ENCODE data around the gene MYO1D. TPM values are rescaled to one million over a fixed set of nuclear protein-coding genes. Genes with fewer than 3 reads are reported as not detected.
"Not testable (repeated sequence)": the region's sequence is repeated elsewhere in the genome, so short reads cannot be mapped to it uniquely, and the experiment has no call there.

Gene MYO1D
- total and polyA plus RNA-seq, 12 donors, result 13.6 to 103 (median 59.8) TPM

DNA sequence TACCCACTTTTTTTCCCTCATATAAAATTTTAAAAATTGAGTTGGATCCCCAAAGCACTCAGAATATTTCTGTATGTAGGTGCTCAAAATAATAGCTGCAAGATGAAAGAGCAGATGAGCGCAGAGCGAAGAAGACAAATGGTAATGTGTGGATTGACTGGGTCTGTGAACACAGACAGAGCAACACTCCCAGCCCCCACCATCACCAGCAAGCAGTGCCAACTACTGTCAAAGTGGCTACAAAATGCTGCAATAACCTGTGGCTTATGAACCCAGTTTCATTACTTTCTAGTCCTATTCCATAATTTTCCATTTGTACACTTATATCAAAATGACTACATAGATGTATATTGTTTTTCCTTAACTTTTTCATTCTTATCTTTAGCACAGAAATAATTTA is 137.2 kb downstream of the MYO1D start:
- intact Hi-C loops (cut with DNase I), result loop anchor here (10.0 kb wide), 2 partner anchors 75 to 255 kb away; partner anchors contain the start of gene CDK5R1 (in 1 of the 2)
- TF ChIP-seq POLR2A (IDR thresholded peaks at IDR 0.05) (no peak), CTCF (IDR thresholded peaks at IDR 0.05) (no peak)

DNA sequence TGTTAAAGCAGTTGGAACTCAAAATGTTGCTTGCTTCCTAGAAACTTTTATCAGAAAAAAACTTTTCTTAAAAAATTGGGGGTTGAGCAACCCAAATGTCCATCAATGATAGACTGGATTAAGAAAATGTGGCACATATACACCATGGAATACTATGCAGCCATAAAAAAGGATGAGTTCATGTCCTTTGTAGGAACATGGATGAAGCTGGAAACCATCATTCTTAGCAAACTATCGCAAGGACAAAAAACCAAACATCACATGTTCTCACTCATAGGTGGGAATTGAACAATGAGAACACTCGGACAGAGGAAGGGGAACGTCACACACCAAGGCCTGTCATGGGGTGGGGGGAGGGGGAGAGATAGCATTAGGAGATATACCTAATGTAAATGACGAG is 137.8 kb downstream of the MYO1D start:
- H3K36me3 ChIP-seq (replicated peaks in 1 of 2); H3K9me3 ChIP-seq (replicated peaks in 1 of 3); H3K27me3 ChIP-seq; H3K27ac ChIP-seq; H3K4me3 ChIP-seq; DNase-seq; intact Hi-C loops (cut with DNase I): not testable (repeated sequence)
- WGBS, 4 donors, result 71 to 97% (median 83%) methylated on average over 4 of the region's 4 CpGs
- peaks cover 0 to 11% of the 10 kb centered on the region in 2 donors for H3K4me1 ChIP-seq (replicated peaks in 1 of 2)

More for the DNA sequence above, 137.2 kb downstream of the MYO1D start:
- peaks cover 0 to 11% of the 10 kb centered on the region in 2 donors for H3K4me1 ChIP-seq (replicated peaks in 1 of 2)
- no peak overlapping the region for H3K4me3 ChIP-seq
- H3K36me3 ChIP-seq (replicated peaks in 1 of 2), result no peaks in the 10 kb centered on the region
- 96 to 99% (median 98%) methylated on average over 2 of the region's 2 CpGs for WGBS, 4 donors
- no peaks in the 10 kb centered on the region for H3K9me3 ChIP-seq (replicated peaks in 1 of 3)
- no peak overlapping the region for H3K27ac ChIP-seq
- H3K27me3 ChIP-seq, result no peaks in the 10 kb centered on the region
- DNase-seq, result no peak

DNA sequence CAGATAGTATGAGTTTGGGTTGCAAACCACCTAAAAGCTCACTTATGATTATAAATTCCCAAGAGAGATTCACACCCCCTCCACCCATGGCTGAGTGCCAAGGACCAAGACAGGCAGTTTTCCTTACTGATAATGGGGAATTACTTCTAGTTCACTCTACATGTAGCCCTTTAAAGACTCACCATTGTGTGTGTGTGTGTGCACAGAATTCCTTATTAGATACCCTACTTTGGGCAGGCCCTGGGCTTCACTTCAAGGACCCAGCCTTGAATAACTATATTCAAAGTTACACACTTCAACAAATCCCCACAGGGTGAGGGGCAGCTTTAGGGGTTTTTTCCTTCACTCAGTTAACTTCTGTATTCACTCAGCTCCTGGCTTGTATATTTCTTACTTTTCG is 143.5 kb downstream of the MYO1D start:
- H3K27ac ChIP-seq, result no peak overlapping the region
- intact Hi-C loops (cut with DNase I), result no loop called here
- WGBS, 4 donors, result 95 to 98% (median 96%) methylated on average over 1 of the region's 1 CpG
- no peaks in the 10 kb centered on the region for H3K4me1 ChIP-seq (replicated peaks in 1 of 2)
- TF ChIP-seq POLR2A (IDR thresholded peaks at IDR 0.05), result no peak
- H3K4me3 ChIP-seq, result no peak overlapping the region
- no peak for DNase-seq
- no peaks in the 10 kb centered on the region for H3K9me3 ChIP-seq (replicated peaks in 1 of 3)
- no peaks in the 10 kb centered on the region for H3K36me3 ChIP-seq (replicated peaks in 1 of 2)
- no peaks in the 10 kb centered on the region for H3K27me3 ChIP-seq

GRCh38 chr17:32732900-32733299 is 144.0 kb downstream of the MYO1D start:
- no peak overlapping the region for H3K27ac ChIP-seq
- no peaks in the 10 kb centered on the region for H3K36me3 ChIP-seq (replicated peaks in 1 of 2)
- H3K9me3 ChIP-seq (replicated peaks in 1 of 3), result no peaks in the 10 kb centered on the region
- no peak for TF ChIP-seq POLR2A (IDR thresholded peaks at IDR 0.05)
- intact Hi-C loops (cut with DNase I), result no loop called here
- no peaks in the 10 kb centered on the region for H3K4me1 ChIP-seq (replicated peaks in 1 of 2)
- no peak for DNase-seq
- no peak overlapping the region for H3K4me3 ChIP-seq
- H3K27me3 ChIP-seq, result no peaks in the 10 kb centered on the region
- 83 to 98% (median 92%) methylated on average over 3 to 6 of the region's 6 CpGs for WGBS, 4 donors

DNA sequence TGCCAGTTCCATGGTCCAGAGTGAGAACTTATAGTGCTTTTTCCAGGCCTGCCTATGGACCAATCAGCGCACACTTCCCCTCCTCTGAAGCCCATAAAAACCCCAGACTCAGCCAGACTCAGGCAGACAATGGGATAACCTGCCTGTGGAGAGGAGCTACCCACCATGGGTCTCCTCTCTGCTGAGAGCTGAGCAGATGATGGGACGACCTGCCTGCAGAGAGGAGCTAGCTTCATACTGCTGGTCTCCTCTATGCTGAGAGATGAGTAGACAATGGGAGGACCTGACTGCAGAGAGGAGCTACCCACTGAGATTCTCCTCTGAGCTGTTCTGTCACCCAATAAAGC is 144.7 kb downstream of the MYO1D start:
- H3K27ac ChIP-seq, result no peak overlapping the region
- H3K9me3 ChIP-seq (replicated peaks in 1 of 3), result no peaks in the 10 kb centered on the region
- H3K27me3 ChIP-seq, result no peaks in the 10 kb centered on the region
- intact Hi-C loops (cut with DNase I), result no loop called here
- DNase-seq, result no peak
- 92 to 100% (median 100%) methylated on average over 1 to 2 of the region's 2 CpGs; no CpG with 5 or more reads in 1 of the 4 donors for whole genome bisulfite sequencing, 4 donors
- H3K36me3 ChIP-seq (replicated peaks in 1 of 2), result no peaks in the 10 kb centered on the region
- H3K4me1 ChIP-seq (replicated peaks in 1 of 2), result no peaks in the 10 kb centered on the region
- H3K4me3 ChIP-seq, result no peak overlapping the region
- TF ChIP-seq CTCF (IDR thresholded peaks at IDR 0.05) (no peak), POLR2A (IDR thresholded peaks at IDR 0.05) (no peak)

DNA sequence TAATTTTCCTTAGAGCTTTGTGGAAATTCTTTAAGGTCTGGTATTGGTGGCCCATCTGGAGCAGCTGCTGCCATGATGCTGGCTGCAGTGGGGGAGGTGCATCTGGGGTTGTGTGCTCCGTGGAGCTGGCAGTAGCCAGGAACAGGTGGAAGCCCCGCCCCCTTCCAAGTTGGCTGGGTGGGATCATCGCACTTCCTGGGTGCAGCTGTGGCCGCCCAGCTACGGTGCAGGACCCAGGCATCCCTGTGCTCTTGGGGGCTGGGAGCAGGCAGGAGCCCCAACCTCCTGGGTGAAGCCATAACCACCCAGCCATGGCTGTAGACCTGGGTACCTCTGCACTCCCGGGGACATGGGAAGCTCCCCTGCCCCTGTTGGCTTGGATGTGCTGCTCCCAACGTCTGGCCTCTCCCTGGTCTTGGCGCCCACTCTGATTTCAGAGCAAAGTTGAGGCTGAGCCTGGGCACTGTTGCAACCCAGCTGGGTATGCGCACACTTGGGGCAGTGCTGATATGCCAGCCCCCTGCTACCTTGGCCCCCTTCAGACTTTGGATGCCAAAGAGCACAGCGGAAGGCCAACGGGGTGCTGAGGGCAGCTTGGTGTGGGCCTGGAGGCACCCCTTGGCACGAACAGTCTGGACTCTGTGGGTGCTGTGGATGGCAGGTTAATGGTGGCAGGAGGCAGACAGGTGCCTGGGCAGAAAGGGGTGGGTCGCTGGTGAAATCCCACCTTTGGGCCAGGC is 145.2 kb downstream of the MYO1D start:
- Histone ChIP-seq H3K27ac (no peak overlapping the region), H3K27me3 (no peaks in the 10 kb centered on the region), H3K9me3 (replicated peaks in 1 of 3) (no peaks in the 10 kb centered on the region), H3K4me3 (no peak overlapping the region), H3K36me3 (replicated peaks in 1 of 2) (no peaks in the 10 kb centered on the region), H3K4me1 (replicated peaks in 1 of 2) (no peaks in the 10 kb centered on the region)
- DNase-seq, result no peak
- intact Hi-C loops (cut with DNase I), result no loop called here
- whole genome bisulfite sequencing, 4 donors, result 95 to 100% (median 98%) methylated on average over 2 to 13 of the region's 13 CpGs
- no peak for TF ChIP-seq POLR2A (IDR thresholded peaks at IDR 0.05)
- TF ChIP-seq CTCF (IDR thresholded peaks at IDR 0.05), result no peak

Data from adrenal gland (tissue), 12 donors.